Measurements from ENCODE around the gene TEX12.

DNA sequence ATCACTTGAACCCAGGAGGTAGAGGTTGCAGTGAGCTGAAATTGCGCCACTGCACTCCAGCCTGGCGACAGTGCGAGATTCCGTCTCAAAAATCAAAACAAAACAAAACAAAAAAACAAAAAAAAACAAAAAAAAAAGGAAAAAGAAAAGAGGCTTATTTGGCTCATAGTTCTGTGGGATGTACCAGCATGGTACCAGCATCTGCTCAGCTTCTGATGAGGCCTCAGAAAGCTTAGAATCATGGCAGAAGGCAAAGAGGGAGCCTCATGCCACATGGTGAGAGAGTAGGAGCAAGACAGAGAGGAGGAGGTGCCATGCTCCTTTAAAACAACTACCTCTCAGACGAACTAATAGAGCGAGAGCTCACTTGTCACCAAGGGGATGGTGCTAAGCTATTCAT lies 48.4 kb downstream of the TEX12 start:
- TF ChIP-seq, protein P1, sequence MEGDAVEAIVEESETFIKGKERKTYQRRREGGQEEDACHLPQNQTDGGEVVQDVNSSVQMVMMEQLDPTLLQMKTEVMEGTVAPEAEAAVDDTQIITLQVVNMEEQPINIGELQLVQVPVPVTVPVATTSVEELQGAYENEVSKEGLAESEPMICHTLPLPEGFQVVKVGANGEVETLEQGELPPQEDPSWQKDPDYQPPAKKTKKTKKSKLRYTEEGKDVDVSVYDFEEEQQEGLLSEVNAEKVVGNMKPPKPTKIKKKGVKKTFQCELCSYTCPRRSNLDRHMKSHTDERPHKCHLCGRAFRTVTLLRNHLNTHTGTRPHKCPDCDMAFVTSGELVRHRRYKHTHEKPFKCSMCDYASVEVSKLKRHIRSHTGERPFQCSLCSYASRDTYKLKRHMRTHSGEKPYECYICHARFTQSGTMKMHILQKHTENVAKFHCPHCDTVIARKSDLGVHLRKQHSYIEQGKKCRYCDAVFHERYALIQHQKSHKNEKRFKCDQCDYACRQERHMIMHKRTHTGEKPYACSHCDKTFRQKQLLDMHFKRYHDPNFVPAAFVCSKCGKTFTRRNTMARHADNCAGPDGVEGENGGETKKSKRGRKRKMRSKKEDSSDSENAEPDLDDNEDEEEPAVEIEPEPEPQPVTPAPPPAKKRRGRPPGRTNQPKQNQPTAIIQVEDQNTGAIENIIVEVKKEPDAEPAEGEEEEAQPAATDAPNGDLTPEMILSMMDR (IDR thresholded peaks at IDR 0.05; ENCODE audit: insufficient read depth, low read depth, low read length): no peak
- TF ChIP-seq EZH2 (IDR thresholded peaks at IDR 0.05; ENCODE audit: insufficient read depth, low read length): no peak
